Activated B cell treated with CpG ODN at 0.5 μM for 24 hours (primary cell): ENCODE results near the gene WNT10A. TPM values are rescaled to one million over a fixed set of nuclear protein-coding genes. Genes with fewer than 3 reads are reported as not detected.

Experiments
- ATAC-seq: fragments of 200-7000 bp; cut with Tn5 transposase; one replicate; pipeline ENCODE4 v1.10.0; 2021; ENCODE audit warnings: low read depth, mild to moderate bottlenecking, moderate library complexity
- CTCF ChIA-PET: fragments of 350-600 bp; sonication (Branson Sonifier 250); formaldehyde crosslinking; loops from one replicate; lab custom pipeline; 2021; ENCODE audit warnings: antibody characterized with exemption; lab: Charles Lee
- POLR2A ChIA-PET: fragments of 350-600 bp; sonication (Branson Sonifier 250); formaldehyde crosslinking; loops from one replicate; lab custom pipeline; 2021; ENCODE audit warnings: antibody characterized with exemption; lab: Charles Lee
- DNase-seq: peaks from one replicate; pipeline ENCODE4 v3.0.0; 2022
- H3K27ac Mint-ChIP-seq: one replicate; pipeline ENCODE4 v1.8.0; 2020; ENCODE audit warnings: mixed read lengths
- H3K27me3 Mint-ChIP-seq: one replicate; pipeline ENCODE4 v1.8.0; 2021; ENCODE audit warnings: mixed read lengths
- H3K36me3 Mint-ChIP-seq: one replicate; pipeline ENCODE4 v1.8.0; 2021; ENCODE audit warnings: low read depth, mixed read lengths
- H3K4me1 Mint-ChIP-seq: one replicate; pipeline ENCODE4 v1.8.0; 2021; ENCODE audit warnings: mixed read lengths
- H3K4me3 Mint-ChIP-seq: one replicate; pipeline ENCODE4 v1.8.0; 2020; ENCODE audit warnings: mild to moderate bottlenecking, mixed read lengths
- H3K9me3 Mint-ChIP-seq: one replicate; pipeline ENCODE4 v1.8.0; 2020; ENCODE audit warnings: mixed read lengths
- intact Hi-C: fragments of 100-400 bp; cut with micrococcal nuclease; formaldehyde crosslinking; loops from one replicate; pipeline ENCODE4 v1.15.1; 2024
- total RNA-seq: library from RNA; stranded (reverse); gene quantifications from 2 replicates; pipeline ENCODE4 v1.2.3, GENCODE V29; 2022
- TF ChIP-seq, protein P1 (sequence below): fragments of 200-600 bp; IDR thresholded peaks from one replicate; pipeline ENCODE4 v1.8.0; 2022; ENCODE audit warnings: antibody characterized with exemption, mild to moderate bottlenecking

The WNT10A gene
- total RNA-seq, 1 donor from 2014 or later = 31.8 TPM

DNA sequence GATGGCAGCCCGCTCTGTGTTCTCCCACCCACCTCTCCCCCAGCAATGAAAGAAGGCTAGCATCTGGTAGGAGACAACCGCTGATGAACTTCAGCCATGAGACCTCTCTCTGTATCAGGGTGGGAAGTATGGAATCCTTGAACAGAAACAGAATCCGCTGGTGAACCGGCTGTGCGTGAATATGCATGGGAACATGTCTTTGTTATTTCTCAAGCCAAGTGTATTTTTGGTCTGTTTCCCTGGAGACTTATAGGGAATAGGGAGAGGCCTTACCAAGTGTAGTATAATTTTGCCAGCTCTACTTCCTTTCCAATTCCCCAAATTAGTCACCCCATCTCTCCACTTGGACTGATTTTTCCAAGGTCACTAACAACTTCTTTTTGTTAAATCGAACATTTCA is 30.1 kb downstream of the WNT10A start:
- no peak for ATAC-seq
- H3K9me3 Mint-ChIP-seq = no peaks in the 10 kb centered on the region

DNA sequence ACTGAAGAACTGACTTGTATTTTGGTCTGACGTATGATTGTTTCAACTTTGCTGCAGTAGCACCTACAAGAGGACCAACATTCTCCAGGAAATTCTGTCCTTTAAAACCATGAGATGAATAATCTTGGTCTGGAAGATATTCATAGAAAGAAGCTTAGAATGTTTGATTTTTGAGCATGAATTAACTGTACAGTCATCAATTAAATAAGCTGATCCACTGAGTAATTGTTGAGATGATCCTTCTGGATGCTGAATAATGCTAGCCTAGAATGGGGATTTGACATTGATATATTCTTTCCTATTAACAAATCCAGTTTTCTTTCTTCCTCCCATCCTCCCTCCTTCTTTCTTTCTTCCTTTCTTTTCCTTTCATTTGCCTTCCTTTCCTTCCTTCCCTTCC is 39.9 kb downstream of the WNT10A start:
- TF ChIP-seq, protein P1, sequence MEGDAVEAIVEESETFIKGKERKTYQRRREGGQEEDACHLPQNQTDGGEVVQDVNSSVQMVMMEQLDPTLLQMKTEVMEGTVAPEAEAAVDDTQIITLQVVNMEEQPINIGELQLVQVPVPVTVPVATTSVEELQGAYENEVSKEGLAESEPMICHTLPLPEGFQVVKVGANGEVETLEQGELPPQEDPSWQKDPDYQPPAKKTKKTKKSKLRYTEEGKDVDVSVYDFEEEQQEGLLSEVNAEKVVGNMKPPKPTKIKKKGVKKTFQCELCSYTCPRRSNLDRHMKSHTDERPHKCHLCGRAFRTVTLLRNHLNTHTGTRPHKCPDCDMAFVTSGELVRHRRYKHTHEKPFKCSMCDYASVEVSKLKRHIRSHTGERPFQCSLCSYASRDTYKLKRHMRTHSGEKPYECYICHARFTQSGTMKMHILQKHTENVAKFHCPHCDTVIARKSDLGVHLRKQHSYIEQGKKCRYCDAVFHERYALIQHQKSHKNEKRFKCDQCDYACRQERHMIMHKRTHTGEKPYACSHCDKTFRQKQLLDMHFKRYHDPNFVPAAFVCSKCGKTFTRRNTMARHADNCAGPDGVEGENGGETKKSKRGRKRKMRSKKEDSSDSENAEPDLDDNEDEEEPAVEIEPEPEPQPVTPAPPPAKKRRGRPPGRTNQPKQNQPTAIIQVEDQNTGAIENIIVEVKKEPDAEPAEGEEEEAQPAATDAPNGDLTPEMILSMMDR = no peak
- peaks cover 2% of the 10 kb centered on the region for H3K4me1 Mint-ChIP-seq
- no peak for DNase-seq
- ATAC-seq = no peak
- intact Hi-C loops = no loop called here
- POLR2A ChIA-PET = interaction anchor here (0.6 kb wide), 1 partner anchor 24 kb away, joined by 7 read pairs; no protein-coding TSS in a partner anchor
- H3K9me3 Mint-ChIP-seq = peaks cover 8% of the 10 kb centered on the region
- H3K36me3 Mint-ChIP-seq = no peaks in the 10 kb centered on the region
- H3K27me3 Mint-ChIP-seq = peaks cover 9% of the 10 kb centered on the region
- no peak overlapping the region for H3K27ac Mint-ChIP-seq
- no peak overlapping the region for H3K4me3 Mint-ChIP-seq
- CTCF ChIA-PET = no interaction called here

More for the DNA sequence above, 30.1 kb downstream of the WNT10A start:
- TF ChIP-seq, protein P1 = no peak
- no peak overlapping the region for H3K4me3 Mint-ChIP-seq
- ChIA-PET CTCF (interaction anchor here (2.1 kb wide), 1 partner anchor 13 kb away, joined by 10 read pairs; no protein-coding TSS in a partner anchor), POLR2A (interaction anchor here (1.1 kb wide), 1 partner anchor 14 kb away, joined by 4 read pairs; no protein-coding TSS in a partner anchor)
- peaks cover 7% of the 10 kb centered on the region for H3K27me3 Mint-ChIP-seq
- DNase-seq = no peak
- no peaks in the 10 kb centered on the region for H3K36me3 Mint-ChIP-seq
- H3K27ac Mint-ChIP-seq = no peak overlapping the region
- peaks cover 9% of the 10 kb centered on the region for H3K4me1 Mint-ChIP-seq
- intact Hi-C loops = no loop called here

DNA sequence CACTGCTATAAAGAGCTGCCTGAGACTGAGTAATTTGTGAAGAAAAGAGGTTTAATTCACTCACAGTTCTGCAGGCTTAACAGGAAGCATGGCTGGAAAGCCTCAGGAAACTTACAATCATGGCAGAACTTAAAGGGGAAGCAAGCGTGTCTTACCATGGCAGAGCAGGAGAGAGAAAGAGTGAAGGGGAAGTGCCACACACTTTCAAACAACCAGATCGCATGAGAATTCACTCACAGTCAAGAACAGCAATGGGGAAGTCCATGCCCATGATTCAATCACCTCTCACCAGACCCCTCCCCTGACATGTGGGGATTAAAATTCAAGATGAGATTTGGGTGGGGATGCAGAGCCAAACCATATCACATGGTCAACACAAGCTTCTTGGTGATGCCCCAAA is 44.1 kb downstream of the WNT10A start:
- POLR2A ChIA-PET = no interaction called here
- peaks cover 2% of the 10 kb centered on the region for H3K4me1 Mint-ChIP-seq
- no peak overlapping the region for H3K27ac Mint-ChIP-seq
- H3K4me3 Mint-ChIP-seq = no peak overlapping the region
- peaks cover 26% of the 10 kb centered on the region for H3K27me3 Mint-ChIP-seq
- CTCF ChIA-PET = interaction anchor here (1.4 kb wide), 1 partner anchor 48 kb away, joined by 3 read pairs; no protein-coding TSS in a partner anchor
- TF ChIP-seq, protein P1 = no peak
- H3K9me3 Mint-ChIP-seq = peaks cover 8% of the 10 kb centered on the region
- no peaks in the 10 kb centered on the region for H3K36me3 Mint-ChIP-seq
- DNase-seq (no peak), ATAC-seq (no peak)
- intact Hi-C loops = no loop called here

DNA sequence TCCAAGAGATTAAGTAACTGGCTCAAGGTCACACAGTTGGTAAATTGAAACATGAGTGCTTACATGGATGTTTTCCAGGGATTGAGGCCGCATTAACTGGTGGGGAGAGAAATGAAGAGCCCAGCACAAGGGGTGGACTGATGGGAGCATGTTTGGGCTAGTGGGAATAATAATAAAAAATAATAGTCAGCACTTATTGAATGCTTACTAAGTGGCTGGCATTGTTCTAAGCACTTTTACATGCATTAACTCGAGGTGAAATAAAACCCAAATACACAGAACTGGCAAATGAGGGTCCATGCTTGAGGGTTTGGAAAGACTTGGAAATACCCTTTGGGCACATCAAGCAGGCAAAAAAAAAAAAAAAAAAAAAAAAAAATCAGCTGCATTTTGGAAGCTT is 44.8 kb downstream of the WNT10A start:
- Mint-ChIP-seq H3K9me3 (peaks cover 8% of the 10 kb centered on the region), H3K4me1 (peaks cover 2% of the 10 kb centered on the region), H3K27ac (no peak overlapping the region), H3K27me3 (peaks cover 19% of the 10 kb centered on the region), H3K36me3 (no peaks in the 10 kb centered on the region), H3K4me3 (no peak overlapping the region)
- no peak for ATAC-seq
- CTCF ChIA-PET = interaction anchor here (0.6 kb wide), 1 partner anchor 145 kb away, joined by 3 read pairs; no protein-coding TSS in a partner anchor
- POLR2A ChIA-PET = no interaction called here
- TF ChIP-seq, protein P1 = no peak
- DNase-seq = no peak
- intact Hi-C loops = no loop called here

DNA sequence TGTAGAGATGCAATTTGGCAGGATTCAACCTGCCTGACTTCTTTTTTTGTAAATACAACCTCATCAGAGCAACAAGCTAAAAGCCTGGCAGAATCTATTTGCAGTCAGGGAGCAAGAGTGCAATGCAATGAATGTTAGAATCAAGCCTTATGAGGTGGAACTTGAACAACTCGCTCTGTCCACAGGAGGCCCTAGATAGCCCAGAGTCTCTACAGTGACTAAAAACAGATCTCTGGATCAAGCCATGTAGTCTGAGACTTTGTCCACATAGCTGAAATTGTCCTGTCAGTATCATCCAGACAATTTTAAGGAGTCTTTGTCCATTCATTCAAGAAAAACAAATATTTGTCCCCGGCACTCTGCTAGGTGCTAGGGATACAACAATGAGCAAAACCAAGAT is 46.8 kb downstream of the WNT10A start:
- DNase-seq (no peak), ATAC-seq (no peak)
- Mint-ChIP-seq H3K36me3 (no peaks in the 10 kb centered on the region), H3K9me3 (peaks cover 8% of the 10 kb centered on the region), H3K27ac (no peak overlapping the region), H3K27me3 (peaks cover 17% of the 10 kb centered on the region), H3K4me3 (no peak overlapping the region), H3K4me1 (peaks cover under 1% of the 10 kb centered on the region)
- ChIA-PET POLR2A (no interaction called here), CTCF (no interaction called here)
- intact Hi-C loops = no loop called here
- TF ChIP-seq, protein P1 = no peak
